Cardiac fibroblast (primary cell): ENCODE data around the gene RHCE.
A peak's percentile ranks its signal among the peaks of the same experiment; 100 is the strongest.
"Not testable (repeated sequence)": the region's sequence is repeated elsewhere in the genome, so short reads cannot be mapped to it uniquely, and the experiment has no call there.

ENCODE experiments used
- DNase-seq, 2 donors: peaks; one replicate each; pipeline versions ENCODE4 v3.0.0 to v3.0.0-alpha.2; 2010; ENCODE audit warnings: low read depth in 2 of 2
- H3K4me3 ChIP-seq, 2 donors: replicated peaks in 1 of 2; 1 replicate in 1 of 2; 2 replicates in 1 of 2; pipeline ENCODE4 v1.5.1; 2011; ENCODE audit warnings: low read depth in 2 of 2, low read length in 2 of 2, mild to moderate bottlenecking in 2 of 2, moderate library complexity in 1 of 2
- TF ChIP-seq, protein P1 (sequence below): IDR thresholded peaks from one replicate; pipeline ENCODE4 v1.5.1; 2011; ENCODE audit warnings: low read depth, mild to moderate bottlenecking, low read length, inconsistent platforms

RHCE gene

DNA sequence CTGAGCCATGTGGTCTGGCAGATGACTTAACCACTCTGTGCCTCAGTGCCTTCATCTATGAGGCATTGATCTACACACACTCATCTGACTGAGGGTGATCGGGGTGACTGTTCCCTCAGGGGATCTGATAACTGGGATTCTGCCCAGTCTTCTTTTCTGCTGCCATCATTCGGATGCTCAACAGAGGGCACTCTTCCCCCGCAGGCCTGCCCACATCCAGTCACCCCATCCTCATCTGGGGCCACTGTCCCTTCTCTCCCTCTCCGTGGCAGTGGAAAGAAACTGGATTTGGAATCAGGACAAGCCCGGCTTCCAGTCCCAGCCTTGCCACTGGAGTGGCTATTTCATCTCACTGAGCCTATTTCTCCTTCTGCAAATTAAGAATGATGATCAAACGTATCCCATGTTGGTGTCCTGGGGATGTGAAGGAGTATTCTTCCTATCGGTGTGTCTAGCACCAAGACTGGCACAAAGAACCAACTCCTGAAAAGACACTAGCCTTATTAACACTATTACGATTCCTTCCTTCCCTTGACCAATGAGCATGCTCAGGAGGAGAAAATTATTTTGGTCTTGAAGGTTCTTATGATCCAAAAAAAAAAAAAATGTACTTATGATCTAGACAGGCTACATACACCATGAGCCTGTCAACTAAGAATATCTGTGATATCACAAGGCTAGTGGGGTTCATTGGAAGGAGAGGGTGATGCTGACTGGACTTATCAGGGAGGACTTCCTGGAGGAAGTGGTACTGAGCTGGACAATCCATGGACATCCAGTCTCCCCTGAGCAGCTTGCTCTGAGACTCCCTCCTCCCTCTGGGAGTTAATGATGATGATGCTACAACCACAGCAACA lies 17.4 kb downstream of the RHCE start:
- not testable (repeated sequence) for DNase-seq, H3K4me3 ChIP-seq
- TF ChIP-seq, protein P1, sequence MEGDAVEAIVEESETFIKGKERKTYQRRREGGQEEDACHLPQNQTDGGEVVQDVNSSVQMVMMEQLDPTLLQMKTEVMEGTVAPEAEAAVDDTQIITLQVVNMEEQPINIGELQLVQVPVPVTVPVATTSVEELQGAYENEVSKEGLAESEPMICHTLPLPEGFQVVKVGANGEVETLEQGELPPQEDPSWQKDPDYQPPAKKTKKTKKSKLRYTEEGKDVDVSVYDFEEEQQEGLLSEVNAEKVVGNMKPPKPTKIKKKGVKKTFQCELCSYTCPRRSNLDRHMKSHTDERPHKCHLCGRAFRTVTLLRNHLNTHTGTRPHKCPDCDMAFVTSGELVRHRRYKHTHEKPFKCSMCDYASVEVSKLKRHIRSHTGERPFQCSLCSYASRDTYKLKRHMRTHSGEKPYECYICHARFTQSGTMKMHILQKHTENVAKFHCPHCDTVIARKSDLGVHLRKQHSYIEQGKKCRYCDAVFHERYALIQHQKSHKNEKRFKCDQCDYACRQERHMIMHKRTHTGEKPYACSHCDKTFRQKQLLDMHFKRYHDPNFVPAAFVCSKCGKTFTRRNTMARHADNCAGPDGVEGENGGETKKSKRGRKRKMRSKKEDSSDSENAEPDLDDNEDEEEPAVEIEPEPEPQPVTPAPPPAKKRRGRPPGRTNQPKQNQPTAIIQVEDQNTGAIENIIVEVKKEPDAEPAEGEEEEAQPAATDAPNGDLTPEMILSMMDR = peak; percentile 11

DNA sequence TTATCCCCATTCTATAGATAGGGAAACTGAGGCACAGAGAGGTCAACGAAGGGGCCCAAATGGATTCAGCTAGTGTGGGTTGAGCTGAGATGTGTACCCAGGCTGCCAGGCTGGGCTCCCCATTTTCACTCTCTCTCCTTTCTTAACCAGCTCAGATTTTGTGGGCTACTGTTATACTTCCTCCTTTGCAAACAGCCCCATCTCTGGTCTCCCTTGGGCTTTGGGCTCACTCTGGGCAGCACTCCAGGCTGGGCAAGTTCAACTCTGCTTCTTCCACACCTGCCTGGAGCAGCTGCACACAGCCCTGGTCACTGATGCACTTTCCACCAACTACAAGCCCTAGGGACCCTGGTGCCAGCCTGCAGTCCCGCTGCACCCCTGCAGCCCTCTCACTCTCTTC lies 22.5 kb downstream of the RHCE start:
- not testable (repeated sequence) for H3K4me3 ChIP-seq, DNase-seq

DNA sequence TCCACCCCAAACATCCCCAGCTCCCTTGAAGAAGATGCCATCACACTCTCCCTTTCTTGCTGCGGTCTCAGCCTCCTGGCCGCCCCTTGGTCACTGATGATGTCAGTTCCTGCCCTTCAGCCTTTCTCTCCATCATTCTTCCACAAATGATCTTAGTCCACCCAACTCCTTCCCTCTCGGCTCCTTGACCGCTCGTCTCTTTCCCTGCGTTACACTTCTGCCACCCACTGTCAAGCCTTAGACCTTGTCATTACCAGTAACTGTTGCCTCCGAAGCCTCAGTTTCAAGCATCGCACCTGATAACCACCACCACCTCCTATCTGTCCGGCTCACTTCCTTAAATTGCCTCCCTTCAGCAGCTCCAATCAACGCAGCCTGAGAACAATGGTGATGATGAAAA lies 23.1 kb downstream of the RHCE start:
- peak; percentile 43 to 54 for DNase-seq
- H3K4me3 ChIP-seq = not testable (repeated sequence)

DNA sequence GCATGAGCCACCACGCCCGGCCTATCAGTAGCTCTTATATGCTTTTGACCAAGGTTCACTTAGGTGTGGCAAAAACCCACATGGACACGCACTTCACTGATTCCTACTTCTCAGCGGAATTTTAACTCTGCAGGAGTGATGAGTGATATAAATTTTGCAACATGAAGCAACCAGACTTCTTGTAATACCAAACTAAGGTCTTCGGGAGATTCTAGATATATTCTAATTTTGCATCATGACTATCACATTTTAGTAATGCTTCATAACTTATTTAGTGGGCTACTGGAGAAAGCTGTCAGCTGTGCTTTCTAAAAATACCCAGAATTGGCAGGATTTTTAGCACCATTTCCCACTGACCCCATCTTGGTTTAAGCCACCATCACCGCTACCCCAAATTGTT lies 27.8 kb downstream of the RHCE start:
- H3K4me3 ChIP-seq = no peak overlapping the region
- DNase-seq = peak in 1 of 2 donors; percentile 17
- TF ChIP-seq, protein P1 = no peak

DNA sequence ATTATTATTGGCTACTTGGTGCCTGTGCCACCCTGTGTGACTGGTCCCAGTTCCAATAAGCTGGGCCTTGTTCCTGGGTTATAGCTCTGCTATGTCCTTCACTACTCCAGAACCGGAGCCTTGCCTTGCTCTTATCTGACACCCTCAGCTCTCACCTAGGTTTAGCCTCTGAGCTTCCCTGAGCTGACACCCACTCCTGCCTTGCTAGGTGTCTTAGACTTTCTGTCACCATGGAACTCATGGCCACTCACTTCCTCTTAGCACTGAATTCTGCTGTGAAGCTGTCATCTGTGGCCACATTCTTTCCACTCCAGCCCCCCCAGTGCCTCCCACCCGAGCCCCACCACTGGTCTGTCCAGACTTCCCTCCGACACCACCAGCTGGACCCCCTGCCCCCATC lies 30.9 kb downstream of the RHCE start:
- H3K4me3 ChIP-seq, DNase-seq: not testable (repeated sequence)

DNA sequence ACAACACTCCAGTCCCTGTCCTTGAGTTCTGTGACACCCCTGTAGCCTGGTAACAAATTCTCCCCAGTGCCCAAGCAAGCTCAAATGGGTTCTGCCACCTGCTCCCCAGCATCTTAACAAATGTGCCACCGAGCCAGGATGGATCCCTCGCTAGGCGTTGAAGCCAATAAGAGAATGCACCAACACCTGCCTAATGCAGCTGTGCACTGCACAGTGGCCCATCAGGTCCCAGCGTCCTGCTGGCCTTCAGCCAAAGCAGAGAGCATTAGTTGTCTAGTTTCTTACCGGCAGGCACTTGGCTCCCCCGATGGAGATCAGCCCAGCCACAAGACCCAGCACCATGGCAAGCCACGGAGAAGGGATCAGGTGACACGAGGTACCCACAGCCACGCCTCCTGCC lies 31.9 kb downstream of the RHCE start:
- DNase-seq = not testable (repeated sequence)

DNA sequence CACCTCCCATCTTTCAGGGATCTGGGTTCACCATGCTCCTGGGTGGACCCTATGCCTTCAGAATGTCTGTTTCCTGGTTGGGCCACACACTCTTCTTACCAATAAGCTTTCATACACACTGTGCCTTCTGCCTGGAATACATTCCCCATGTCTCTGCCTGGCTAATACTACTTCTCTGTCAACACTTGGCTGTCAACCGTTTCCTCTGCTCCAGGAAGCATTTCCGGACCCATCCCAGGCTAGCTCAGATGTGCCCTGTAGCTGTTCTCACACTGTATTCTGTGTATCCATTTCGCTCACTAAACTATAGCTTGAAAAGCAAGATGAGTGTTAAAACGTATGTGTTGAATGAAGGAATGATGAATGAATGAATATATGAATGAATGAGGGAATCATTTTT lies 33.5 kb downstream of the RHCE start:
- DNase-seq = peak in 1 of 2 donors; percentile 56
- H3K4me3 ChIP-seq = not testable (repeated sequence)

More for the DNA sequence above, 31.9 kb downstream of the RHCE start:
- not testable (repeated sequence) for H3K4me3 ChIP-seq

DNA sequence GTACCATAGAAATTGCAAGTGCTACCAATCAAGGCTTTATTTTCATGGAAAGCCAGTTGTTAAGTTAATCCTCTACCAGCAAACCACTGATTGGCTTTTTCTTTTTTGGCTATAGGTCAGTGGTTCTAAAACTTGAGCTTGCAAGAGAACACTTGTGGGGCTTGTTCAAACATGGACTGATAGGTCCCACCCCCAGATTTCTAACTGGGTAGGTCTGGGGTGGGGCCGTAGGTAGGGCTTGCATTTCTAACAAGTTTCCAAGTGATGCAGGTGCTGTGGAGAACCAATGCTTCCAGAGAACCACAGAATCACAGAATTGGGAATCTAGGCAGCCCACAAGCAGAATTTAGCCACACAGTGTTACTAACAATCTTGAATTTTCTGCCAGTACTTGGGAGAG lies 36.8 kb downstream of the RHCE start:
- not testable (repeated sequence) for DNase-seq, H3K4me3 ChIP-seq

DNA sequence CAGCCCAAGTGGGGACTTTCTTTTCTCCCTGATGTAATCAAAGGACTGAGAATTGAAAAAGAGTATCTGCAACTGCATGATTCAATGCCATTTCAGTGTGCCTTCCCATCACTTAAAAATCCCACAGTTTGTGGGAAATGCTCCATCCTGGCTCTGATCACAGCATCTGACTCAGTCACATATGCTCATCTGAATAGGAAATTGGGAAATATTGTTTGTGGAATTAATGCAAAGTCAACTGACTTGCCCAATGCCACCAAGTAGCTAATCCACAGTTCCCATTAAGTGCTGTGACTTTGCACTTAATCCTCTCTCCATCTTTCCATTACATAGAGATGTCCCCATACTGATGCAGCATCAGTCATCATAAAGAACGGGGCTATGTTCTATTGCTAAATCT lies 37.5 kb downstream of the RHCE start:
- not testable (repeated sequence) for H3K4me3 ChIP-seq
- DNase-seq = peak; percentile 81 to 93

DNA sequence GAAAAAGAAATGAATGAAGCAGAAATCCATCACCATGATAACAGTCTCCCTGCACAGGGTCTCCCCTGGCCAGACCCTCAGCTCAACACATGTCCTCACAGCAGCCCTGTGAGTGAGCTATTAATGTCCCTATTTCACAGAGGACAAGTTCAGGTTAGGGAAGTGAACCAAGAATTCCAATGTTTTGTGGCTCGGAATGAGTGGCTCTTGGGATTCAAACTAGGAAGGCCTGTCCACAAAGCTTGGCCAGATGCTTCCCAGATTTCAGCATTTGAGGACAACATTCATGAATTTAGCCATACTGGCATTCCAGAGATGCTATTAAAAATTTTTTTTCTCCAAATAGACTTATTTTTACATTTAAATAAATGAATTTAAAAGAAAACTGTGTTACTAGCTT lies 38.1 kb downstream of the RHCE start:
- DNase-seq = not testable (repeated sequence)

DNA sequence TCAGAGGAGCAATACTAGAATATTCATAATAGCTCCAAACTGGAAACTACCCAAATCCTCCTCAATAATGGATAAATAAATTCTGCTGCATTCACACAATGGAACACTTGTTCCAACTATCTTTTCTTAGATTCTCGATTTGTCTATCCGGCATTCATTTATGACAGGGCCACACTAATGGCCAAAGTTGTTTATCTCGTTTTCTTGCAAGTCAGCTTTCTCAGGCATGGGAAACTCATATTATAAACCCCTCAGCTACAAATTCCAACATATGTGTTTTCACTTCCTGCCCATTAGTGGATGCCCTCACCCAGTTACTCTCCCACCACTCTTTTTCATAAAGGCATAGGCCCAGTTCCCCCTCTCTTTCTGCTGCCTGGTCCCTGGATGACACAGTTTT lies 42.3 kb downstream of the RHCE start:
- DNase-seq, H3K4me3 ChIP-seq: not testable (repeated sequence)

More for the DNA sequence above, 38.1 kb downstream of the RHCE start:
- H3K4me3 ChIP-seq = not testable (repeated sequence)

DNA sequence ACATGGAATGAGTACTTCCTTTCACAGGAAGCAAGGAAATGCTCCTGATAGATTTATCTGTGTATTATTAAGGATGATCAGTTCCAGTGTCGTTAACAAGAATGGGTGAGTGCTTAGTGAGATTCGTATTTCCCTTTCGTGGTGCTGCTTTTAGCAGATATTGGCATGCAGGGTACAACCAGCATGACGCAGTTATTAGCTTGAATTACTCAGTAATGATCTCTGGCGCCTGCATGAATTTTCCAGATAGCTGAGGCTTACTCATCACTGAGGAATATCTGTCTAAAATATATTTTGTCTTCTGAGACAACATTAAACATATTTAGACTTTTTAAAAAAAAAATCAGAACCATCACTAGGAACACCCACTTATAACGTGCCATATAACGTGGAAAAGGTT lies 48.9 kb downstream of the RHCE start:
- peak; percentile 86 to 87 for DNase-seq
- not testable (repeated sequence) for H3K4me3 ChIP-seq

DNA sequence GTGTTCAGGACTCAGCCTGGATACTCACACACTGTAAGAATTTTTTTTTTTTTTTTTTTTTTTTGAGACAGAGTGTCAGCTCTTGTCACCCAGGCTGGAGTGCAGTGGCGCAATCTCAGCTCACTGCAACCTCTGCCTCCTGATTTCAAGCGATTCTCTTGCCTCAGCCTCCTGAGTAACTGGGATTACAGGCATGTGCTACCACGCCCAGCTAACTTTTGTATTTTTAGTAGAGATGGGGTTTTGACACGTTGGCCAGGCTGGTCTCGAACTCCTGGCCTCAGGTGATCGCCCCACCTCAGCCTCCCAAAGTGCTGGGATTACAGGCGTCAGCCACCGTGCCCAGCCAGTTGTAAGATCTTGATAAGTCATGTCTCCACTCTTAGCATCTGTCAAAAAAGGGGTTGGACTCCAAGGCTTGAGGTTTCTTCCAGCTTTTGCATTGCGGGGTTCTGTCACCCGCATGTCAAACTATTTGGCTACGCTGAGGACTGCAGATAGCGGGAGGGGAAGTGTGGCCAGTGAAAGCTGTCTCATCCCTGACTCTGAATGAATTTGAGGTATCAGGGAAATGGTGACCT lies 50.8 kb downstream of the RHCE start:
- DNase-seq, H3K4me3 ChIP-seq: not testable (repeated sequence)
